ENCODE results near the gene NIN. TPM values are rescaled to one million over a fixed set of nuclear protein-coding genes. Genes with fewer than 3 reads are reported as not detected.

The NIN gene
- total RNA-seq, 1 donor from 2014 or later, result 45.4 TPM

GRCh38 chr14:50758945-50759344 lies 72.0 kb downstream of the NIN start:
- H3K27me3 ChIP-seq (ENCODE audit: insufficient read depth, low read length), result no peaks in the 10 kb centered on the region
- no peaks in the 10 kb centered on the region for H3K9me3 Mint-ChIP-seq (ENCODE audit: unreplicated experiment)
- H3K9me3 ChIP-seq (ENCODE audit: insufficient read depth, low read depth, low read length), result no peaks in the 10 kb centered on the region
- no peak for DNase-seq (ENCODE audit: low read depth)
- H3K4me3 Mint-ChIP-seq (ENCODE audit: unreplicated experiment), result no peak overlapping the region
- no peak overlapping the region for H3K4me2 ChIP-seq (ENCODE audit: low read length)
- no peak overlapping the region for H3K9ac ChIP-seq (ENCODE audit: low read length)
- H3K27ac ChIP-seq (ENCODE audit: low read depth, low read length), result no peak overlapping the region
- H3K4me1 ChIP-seq (ENCODE audit: insufficient read depth, low read length), result peaks cover 21% of the 10 kb centered on the region
- TF ChIP-seq EZH2 (IDR thresholded peaks at IDR 0.05; ENCODE audit: insufficient read depth, low read length) (no peak), CTCF (IDR thresholded peaks at IDR 0.05; ENCODE audit: insufficient read depth, low read depth, low read length) (no peak)
- no peaks in the 10 kb centered on the region for H3K79me2 ChIP-seq (ENCODE audit: insufficient read depth, low read length)
- no peaks in the 10 kb centered on the region for H3K27me3 Mint-ChIP-seq (ENCODE audit: low read depth, unreplicated experiment)
- H4K20me1 ChIP-seq (ENCODE audit: insufficient read depth, low read length), result no peaks in the 10 kb centered on the region
- peaks cover 17% of the 10 kb centered on the region for H3K4me1 Mint-ChIP-seq (ENCODE audit: low read depth, unreplicated experiment)
- peaks cover 8% of the 10 kb centered on the region for H3K36me3 Mint-ChIP-seq (ENCODE audit: low read depth, unreplicated experiment)
- H3K36me3 ChIP-seq (ENCODE audit: insufficient read depth, low read length), result peaks cover 28% of the 10 kb centered on the region
- H2AFZ ChIP-seq (ENCODE audit: low read depth, low read length), result no peak overlapping the region
- no peak for FAIRE-seq
- H3K4me3 ChIP-seq (ENCODE audit: insufficient read depth, low read depth, low read length), result no peak overlapping the region
- no peak overlapping the region for H3K27ac Mint-ChIP-seq (ENCODE audit: unreplicated experiment)

DNA sequence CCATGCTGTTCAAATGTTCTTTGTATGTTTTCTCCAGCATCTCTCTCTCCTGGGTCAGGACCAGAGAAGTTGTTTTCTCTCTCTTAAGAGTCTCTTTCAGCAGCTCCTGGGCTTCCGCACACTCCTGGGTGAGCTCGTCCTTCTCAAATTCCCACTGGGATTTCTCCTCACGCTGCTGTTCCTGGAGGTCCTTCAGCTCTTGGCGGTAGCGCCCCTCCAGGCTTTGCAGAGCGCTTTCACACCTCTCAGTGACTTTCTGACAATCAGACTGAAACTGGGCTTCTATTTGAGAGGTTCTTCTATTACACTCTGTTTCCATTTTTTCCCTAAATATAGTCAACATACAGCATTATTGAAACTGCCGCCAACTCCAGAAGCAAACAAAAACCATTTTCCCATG lies 72.7 kb downstream of the NIN start:
- H3K27me3 Mint-ChIP-seq (ENCODE audit: low read depth, unreplicated experiment), result no peaks in the 10 kb centered on the region
- H3K27ac ChIP-seq (ENCODE audit: low read depth, low read length), result no peak overlapping the region
- no peaks in the 10 kb centered on the region for H3K79me2 ChIP-seq (ENCODE audit: insufficient read depth, low read length)
- peaks cover 31% of the 10 kb centered on the region for H3K36me3 ChIP-seq (ENCODE audit: insufficient read depth, low read length)
- H3K4me3 Mint-ChIP-seq (ENCODE audit: unreplicated experiment), result no peak overlapping the region
- no peak overlapping the region for H2AFZ ChIP-seq (ENCODE audit: low read depth, low read length)
- H3K9me3 ChIP-seq (ENCODE audit: insufficient read depth, low read depth, low read length), result no peaks in the 10 kb centered on the region
- TF ChIP-seq EZH2 (IDR thresholded peaks at IDR 0.05; ENCODE audit: insufficient read depth, low read length), result no peak
- TF ChIP-seq CTCF (IDR thresholded peaks at IDR 0.05; ENCODE audit: insufficient read depth, low read depth, low read length), result no peak
- no peak overlapping the region for H3K27ac Mint-ChIP-seq (ENCODE audit: unreplicated experiment)
- FAIRE-seq, result no peak
- no peak overlapping the region for H3K4me2 ChIP-seq (ENCODE audit: low read length)
- no peak for DNase-seq (ENCODE audit: low read depth)
- peaks cover 16% of the 10 kb centered on the region for H3K4me1 ChIP-seq (ENCODE audit: insufficient read depth, low read length)
- peaks cover 8% of the 10 kb centered on the region for H3K36me3 Mint-ChIP-seq (ENCODE audit: low read depth, unreplicated experiment)
- no peaks in the 10 kb centered on the region for H3K9me3 Mint-ChIP-seq (ENCODE audit: unreplicated experiment)
- H3K9ac ChIP-seq (ENCODE audit: low read length), result no peak overlapping the region
- H3K4me1 Mint-ChIP-seq (ENCODE audit: low read depth, unreplicated experiment), result peaks cover 17% of the 10 kb centered on the region
- H3K27me3 ChIP-seq (ENCODE audit: insufficient read depth, low read length), result no peaks in the 10 kb centered on the region
- H3K4me3 ChIP-seq (ENCODE audit: insufficient read depth, low read depth, low read length), result no peak overlapping the region
- no peaks in the 10 kb centered on the region for H4K20me1 ChIP-seq (ENCODE audit: insufficient read depth, low read length)

GRCh38 chr14:50757702-50758101 lies 73.3 kb downstream of the NIN start:
- no peak overlapping the region for H3K4me2 ChIP-seq (ENCODE audit: low read length)
- no peak overlapping the region for H3K27ac Mint-ChIP-seq (ENCODE audit: unreplicated experiment)
- no peak for TF ChIP-seq CTCF (IDR thresholded peaks at IDR 0.05; ENCODE audit: insufficient read depth, low read depth, low read length)
- no peak for TF ChIP-seq EZH2 (IDR thresholded peaks at IDR 0.05; ENCODE audit: insufficient read depth, low read length)
- no peak for FAIRE-seq
- H3K79me2 ChIP-seq (ENCODE audit: insufficient read depth, low read length), result no peaks in the 10 kb centered on the region
- peaks cover 10% of the 10 kb centered on the region for H3K4me1 ChIP-seq (ENCODE audit: insufficient read depth, low read length)
- no peak overlapping the region for H3K9ac ChIP-seq (ENCODE audit: low read length)
- H2AFZ ChIP-seq (ENCODE audit: low read depth, low read length), result no peak overlapping the region
- H3K9me3 ChIP-seq (ENCODE audit: insufficient read depth, low read depth, low read length), result no peaks in the 10 kb centered on the region
- H3K4me3 Mint-ChIP-seq (ENCODE audit: unreplicated experiment), result no peak overlapping the region
- H3K4me3 ChIP-seq (ENCODE audit: insufficient read depth, low read depth, low read length), result no peak overlapping the region
- H3K36me3 ChIP-seq (ENCODE audit: insufficient read depth, low read length), result peaks cover 31% of the 10 kb centered on the region
- H3K4me1 Mint-ChIP-seq (ENCODE audit: low read depth, unreplicated experiment), result peaks cover 11% of the 10 kb centered on the region
- H3K27me3 Mint-ChIP-seq (ENCODE audit: low read depth, unreplicated experiment), result no peaks in the 10 kb centered on the region
- H4K20me1 ChIP-seq (ENCODE audit: insufficient read depth, low read length), result no peaks in the 10 kb centered on the region
- H3K27me3 ChIP-seq (ENCODE audit: insufficient read depth, low read length), result no peaks in the 10 kb centered on the region
- DNase-seq (ENCODE audit: low read depth), result no peak
- H3K27ac ChIP-seq (ENCODE audit: low read depth, low read length), result no peak overlapping the region
- H3K9me3 Mint-ChIP-seq (ENCODE audit: unreplicated experiment), result no peaks in the 10 kb centered on the region
- peaks cover 8% of the 10 kb centered on the region for H3K36me3 Mint-ChIP-seq (ENCODE audit: low read depth, unreplicated experiment)

Data from astrocyte (in vitro differentiated cells and primary cell).